Activated CD8-positive, alpha-beta memory T cell treated with anti-CD3 and anti-CD28 coated beads for 1 hour (primary cell): ENCODE data around the gene HOXD8.

ENCODE experiments used
- DNase-seq, 2 donors: peaks; one replicate each; pipeline ENCODE4 v3.0.0-alpha.2; 2020; ENCODE audit warnings: low read depth in 1 of 2; ENCODE audit errors: extremely low read depth in 1 of 2

The HOXD8 gene

DNA sequence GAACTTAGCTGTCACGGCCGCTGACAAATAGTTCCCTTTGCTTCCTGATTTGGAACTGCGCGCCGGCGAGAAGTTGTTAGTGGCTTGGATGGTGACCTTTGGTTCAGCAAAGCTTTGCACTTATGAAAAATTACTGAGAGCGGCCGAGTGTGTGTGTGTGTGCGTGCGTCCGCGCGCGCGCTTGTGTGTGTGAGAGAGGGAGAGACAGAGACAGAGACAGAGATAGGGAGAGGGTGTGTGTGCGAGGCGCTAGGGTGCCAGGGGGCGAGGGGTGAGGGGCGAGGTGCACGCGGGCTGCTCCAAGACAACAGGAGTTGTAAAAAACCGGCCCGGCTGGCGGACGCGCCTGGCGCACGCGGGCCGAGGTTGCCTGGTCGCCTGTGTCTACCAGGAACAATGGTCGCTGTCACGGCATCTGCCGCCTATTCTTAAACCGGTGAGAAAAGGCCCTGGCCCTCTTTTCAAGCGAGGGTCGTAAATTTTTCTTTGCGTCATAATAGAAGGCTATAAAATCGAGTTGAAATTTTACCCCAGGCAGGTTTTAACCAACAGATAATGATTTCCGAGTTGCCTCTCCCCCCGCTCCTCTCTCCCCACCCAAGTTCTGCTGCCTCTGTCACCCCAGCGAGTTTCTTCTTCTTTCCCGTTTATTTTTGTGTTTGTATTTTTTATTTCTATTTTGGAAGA lies 28.1 kb downstream of the HOXD8 start:
- DNase-seq = no peak

DNA sequence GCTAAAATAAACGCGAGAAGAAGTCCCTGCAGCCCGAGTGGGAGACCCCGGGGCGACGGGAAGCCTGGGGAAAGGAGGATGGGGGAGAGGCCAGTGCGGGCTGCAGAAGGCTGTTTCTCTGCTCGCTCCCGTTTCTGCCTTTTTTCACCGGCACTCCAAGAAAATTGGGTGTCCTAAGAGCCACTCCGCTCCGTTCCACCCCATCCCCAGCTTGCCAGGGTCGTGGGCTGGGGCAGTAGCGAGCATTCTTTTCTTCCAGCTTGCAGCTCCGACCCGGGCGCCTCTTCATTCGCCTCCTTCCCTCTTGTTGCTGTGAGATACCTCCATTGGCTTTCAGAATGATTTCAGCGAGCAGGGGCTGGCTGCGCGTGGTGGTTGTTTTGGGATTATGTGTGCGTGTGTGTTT lies 28.7 kb downstream of the HOXD8 start:
- no peak for DNase-seq

DNA sequence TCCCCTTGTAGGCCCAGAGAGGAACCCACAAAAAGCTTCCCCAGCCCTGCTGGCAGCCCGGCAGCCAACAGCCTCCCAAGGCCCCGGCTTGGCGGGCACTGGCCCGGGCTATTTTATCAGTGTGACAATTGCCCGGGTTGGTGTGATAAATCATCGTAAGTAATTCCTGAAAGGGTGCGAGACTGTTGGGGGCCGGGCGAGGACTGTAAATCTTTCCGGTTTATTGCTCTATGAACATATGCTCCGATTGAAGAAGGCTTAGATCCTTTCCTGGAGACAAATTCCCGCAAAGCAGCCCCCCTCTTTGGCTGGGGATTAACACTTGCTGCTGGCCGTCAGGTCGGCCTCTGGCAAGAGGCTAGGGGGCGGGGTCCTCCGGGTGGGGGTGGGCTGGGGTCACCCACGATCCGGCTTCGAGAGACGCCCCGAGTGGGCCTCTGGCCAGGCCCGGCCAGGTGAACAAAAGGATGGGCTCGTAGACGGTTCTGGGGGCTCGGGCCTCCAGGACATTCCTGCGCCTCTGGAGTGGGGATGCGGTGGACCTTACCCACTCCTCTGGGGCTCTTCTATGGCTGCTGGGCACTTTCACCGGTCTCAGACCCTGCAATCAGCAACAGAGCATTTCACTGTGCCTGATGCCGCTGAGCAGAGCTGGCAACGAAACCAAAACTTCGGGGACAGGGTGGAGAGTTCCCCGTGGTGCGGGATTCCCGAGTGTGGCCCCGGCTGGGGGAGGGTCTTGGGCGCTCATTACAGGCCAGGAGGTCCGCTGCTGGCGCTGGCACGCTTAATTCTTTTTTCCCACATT lies 29.6 kb downstream of the HOXD8 start:
- DNase-seq = no peak

DNA sequence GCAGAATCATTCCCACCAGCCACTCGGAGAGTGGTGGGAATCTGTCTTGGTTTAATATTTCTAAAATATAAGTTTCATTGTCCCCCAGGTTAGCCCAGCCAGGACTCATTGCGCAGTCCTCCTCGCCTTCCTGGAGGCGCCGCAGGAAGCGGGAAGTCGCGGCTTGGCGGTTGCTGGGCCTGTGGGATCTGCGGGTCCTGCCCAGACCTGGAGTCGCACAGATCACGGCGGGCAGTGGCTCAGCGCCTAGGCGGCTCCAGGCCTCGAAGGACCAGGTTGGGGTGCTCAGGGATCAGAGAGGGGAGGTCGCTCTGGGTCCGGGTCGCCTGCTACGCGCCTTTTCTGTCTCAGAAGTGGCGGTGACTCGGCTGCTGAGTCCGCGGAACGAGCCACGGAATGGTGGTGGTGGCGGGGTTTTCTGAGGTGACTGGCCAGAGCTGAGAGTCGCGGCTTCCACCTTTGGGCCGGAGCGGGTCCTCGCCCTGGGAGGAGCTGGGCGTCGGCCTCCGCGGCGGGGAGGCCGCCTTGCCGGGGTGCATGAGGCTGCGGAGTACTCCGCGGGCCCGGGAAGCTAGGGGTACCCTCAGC lies 30.3 kb downstream of the HOXD8 start:
- no peak for DNase-seq

DNA sequence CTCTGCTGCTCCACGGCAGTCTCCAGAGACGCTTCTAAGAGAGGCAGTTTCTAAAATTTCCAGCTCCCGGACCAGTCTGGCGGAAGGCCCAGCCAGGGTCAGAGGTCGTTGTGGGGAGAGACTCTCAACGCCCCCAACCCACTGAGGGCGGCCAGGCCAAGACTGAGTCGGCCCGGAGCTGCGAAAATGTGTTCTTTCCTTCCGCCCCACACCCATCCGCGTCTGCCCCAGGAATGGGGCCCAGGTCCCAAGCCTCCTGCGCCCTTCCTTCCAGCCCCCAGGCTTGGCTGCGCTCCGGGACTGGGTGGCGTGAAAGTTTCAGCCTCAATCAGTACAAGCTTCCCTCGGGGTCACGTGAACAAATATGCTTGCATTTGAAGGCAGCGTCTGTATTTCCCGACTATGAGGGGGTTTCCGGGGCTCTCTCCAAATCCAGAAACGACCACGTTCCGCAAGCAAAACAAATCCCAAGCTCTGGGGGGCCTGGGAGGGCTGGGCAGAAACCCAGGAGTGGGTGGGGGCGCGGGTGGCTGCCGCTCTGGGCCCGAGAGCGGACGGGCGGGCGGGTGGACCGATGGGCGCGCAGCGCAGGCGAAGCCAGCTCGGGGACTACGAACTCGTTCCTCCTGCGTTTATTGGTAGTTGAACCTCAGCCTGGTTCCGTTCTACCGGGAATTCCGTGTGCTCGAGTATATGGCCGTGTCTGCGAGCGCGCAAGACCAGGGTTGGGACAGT lies 30.9 kb downstream of the HOXD8 start:
- DNase-seq = no peak

DNA sequence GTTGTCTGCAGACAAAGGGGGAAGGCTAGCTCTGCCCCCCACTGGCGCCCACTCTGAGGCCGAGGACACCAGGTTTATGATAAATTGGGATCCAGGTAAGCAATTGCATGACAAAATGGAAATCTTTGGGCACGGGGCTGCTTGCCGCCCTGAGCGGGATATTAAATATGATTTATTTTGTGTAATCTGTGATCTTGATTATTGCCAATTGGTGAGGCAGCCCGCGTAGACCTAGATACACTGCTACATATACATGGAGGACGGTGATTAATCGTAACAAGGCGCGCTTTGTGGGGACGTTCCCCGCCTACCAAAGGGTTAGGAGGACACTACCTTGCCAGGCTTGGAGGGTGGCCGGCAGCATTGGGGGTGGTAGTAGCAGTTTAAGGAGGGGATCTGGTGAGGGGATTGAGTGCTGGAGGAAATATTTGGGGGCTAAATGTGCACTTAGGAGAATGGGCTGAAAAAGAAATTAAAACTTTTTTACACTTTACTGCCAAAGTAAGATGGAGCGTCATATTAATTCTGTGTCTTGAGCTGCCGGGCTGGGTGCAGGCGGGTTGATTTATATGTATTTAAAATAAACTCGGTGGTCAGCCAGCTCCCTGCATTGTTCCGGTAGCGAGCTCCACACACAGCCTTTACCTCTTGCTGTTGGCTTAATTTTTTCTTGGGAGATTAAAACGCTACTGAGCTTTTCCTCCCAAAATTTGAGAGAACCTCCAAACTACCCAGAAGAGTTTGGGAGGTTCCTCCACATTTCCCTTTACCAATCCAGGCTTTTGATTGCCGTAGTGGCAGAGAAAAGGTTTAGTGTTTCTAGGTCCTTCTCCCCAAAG lies 31.7 kb downstream of the HOXD8 start:
- DNase-seq = no peak

DNA sequence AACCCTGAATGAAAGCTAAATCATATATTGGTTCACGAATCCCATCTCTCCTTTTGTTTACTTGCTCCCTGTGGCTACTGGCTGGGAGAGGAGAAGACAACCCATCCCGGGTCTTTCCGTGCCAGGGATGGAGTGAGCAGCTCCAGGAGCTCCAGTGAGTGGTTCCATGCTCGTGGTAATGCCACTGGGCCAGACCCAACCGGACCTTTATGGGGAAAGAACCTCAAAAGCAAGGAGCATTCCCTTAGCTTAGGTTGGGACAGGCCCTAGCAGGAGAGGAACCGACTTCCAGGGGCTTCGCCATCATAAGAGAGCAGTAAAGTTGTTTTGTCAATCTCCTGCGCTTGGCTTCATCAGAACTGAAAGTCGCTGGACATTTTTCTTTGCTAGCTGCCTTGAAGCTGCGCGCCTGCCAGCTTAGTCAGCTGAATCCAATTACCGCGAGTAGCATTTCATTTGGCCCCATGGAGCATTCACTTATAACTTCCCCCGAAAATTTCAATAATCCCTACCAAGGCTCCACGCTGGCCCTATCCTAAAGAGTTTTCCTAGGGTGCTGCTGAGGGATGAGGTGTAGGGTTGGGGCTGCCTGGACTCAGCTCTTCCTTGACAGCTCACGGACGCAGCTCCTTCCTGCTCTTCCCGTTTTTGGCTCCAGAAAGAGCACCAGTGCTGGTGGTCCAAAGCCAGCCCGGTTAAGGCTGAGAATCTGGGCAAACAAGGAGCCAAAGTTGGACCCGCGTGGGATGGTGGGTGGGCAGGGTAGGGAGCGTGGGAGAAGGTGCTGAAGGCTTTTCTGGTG lies 32.5 kb downstream of the HOXD8 start:
- no peak for DNase-seq

DNA sequence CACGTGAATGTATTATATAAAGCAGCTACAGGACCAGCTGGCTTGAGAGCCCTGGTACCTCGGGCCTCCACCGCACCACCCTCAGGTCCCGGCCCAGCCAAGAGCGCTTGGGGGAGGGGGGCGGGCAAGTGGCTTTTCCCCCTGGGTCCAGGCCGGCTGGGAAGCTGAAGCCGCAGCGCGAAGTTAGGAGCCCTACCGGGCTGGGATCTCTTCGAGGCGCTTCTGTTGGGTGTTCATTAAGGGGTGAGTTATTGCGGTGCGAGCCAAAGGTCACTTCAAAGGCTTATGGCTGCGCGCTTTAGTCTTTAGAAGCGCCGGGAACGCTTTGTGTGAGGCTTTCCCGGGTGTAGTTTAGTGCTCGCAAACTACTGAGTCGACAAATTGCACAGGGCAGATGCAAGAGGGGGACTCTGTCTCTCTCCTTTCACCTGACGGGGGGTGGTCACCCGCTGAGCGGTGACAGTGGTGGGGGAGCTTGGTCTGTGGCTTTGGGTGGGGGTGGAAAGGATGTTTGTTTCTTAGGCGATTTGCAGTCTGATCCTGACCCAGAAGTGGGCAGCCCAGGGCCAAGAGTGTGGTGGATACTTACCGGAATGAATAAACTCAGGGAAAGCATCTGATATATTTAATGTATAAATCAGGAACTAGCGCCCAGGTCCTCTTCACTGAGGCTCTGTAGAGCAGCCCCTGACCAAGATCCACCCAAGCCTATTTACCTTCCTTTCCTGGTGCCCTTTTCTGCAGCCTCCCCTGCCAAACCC lies 33.6 kb downstream of the HOXD8 start:
- no peak for DNase-seq

DNA sequence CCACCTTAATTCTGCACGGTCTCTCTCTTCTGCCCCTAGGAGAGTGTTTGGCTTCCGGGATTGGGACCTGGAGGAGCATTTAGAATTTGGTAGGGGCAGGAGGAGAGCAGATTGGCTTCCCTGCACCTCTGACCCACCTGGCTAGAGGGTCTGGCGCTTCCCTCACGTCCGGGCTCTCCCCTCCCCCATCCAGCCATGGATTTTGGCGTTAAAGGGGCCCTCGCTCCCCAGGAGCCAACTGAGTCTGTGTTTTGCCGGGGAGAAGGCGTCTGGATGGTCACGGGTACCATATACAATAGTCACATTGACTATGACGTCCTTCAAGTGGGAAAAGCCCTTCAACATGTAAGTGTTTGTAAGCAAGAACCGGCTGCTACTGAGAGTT lies 34.2 kb downstream of the HOXD8 start:
- DNase-seq = no peak

DNA sequence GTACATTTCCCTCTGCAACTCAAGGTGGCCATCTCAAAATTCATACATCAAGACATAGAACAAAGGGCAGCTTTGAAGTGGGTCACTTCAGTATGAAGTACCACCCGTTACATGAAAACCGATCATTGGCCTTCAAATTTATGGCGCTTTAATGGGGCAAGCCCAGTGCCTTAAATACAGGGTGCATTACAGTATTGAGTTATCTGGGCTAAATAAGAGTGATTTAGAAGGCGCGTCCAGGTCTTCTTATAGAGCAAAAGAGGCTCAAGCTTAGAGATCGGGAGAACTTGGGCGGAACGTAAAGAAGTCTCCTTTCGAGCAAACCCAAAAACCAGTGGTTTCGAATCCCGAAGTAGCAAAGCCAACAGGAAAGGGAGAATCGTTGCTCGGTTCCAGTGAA lies 34.7 kb downstream of the HOXD8 start:
- no peak for DNase-seq

DNA sequence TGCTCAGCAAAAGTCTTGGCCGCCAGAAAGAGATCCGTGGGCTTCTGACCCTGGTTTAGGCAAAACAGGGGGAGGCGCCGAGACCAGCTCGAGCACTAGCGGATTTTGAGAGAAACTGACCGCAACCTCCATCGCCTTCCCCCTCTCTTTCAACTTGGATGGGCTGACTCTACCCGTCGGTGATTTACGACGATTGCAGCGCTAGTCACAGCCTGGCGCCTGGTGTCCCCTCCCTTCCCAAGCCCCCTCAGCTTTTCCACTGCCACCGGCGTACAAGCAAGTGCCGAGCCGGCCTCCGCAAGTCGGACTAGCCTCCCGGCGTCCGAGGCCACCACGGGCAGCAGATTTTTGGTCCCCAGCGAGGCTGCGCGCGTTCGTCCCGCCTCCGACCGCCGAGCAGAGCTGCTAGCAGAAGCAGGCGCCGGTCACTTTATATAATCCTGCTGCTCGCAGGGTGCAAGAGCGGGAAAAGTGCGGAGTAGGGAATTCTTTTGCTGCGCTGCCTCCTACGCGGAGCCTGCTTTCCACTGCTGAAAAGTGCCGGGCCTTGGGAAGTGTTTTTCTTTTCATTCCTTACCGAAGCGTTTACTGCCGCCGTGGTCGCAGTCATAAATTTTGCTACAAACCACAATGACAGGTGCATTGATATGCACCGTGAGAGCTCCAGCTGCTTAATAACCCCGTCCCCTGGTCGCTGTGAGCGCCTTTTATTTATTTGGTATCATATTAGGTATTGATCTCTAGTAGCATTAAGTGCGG lies 35.3 kb downstream of the HOXD8 start:
- DNase-seq = no peak

DNA sequence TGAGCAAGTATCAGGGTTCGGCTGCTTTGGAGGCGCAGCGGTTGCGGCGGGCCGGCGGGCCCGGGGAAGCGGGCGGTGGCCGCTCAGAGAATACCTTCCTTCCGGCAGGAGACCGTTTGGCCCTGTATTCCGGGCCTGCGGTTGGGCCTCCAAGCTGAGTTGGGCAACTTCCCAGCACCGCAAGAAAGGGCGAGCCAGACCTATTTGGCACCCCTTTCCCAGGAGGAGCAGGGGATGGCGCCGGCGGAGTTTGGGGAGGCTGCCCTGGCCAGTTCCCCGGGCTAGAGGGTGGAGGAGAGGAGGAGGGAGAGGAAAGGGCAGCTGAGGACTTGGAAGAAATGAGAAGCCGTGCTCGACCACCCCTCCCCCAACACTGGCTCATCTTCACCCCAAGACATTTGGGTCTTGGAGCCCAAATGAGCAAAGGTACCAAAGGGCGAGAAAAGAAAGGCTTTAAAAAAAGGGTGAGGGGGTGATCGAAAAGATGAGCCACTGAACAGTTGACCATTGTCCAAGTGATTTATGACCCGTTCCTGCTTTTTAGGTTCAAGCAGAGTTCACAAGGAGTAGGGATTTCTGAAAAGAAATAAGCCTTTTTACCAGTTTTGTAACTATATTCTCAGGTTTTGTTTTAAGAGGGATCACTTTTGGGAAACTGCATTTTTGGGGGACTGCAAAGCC lies 36.0 kb downstream of the HOXD8 start:
- DNase-seq = no peak

DNA sequence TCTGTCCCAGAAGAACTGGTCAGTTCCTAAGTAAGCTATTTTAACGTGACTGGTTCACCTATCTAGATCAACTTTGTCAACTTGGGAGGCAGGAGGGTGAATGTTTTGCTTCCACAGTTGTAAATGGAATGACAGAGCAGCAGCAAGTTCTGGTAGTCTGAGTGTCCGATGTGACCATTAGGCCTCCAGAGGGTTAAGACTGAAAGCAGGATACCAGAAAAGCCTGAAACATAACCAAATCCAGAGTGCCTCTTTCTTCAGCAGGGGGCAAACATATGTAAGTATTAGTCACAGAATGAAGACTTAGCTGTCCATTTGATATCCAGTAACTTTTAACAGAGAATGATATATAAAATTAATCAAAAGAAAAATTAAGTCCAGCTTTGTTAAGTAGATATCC lies 36.8 kb downstream of the HOXD8 start:
- DNase-seq = no peak

DNA sequence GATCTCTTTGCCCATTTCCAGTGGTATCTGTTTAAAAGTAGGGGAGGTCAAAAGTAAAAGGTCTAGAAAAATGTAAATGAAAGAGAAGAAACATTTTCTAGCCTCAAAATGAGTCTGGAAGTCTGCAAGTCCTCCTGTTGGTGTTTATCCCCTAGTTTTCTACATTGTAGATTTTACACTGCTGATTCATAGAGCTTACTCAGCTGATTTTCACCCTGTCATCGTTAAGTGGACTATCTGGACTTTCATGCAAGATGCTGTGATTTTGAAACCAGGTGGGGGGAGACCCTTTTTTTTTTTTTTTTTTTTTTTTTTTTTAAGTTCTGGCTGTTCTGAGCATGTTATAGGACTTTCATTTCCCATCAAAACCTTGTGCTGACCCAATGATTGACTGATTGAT lies 37.9 kb downstream of the HOXD8 start:
- no peak for DNase-seq

DNA sequence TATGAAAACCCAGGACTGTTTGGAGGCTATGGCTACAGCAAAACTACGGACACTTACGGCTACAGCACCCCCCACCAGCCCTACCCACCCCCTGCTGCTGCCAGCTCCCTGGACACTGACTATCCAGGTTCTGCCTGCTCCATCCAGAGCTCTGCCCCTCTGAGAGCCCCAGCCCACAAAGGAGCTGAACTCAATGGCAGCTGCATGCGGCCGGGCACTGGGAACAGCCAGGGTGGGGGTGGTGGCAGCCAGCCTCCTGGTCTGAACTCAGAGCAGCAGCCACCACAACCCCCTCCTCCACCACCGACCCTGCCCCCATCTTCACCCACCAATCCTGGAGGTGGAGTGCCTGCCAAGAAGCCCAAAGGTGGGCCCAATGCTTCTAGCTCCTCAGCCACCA lies 39.7 kb downstream of the HOXD8 start:
- DNase-seq = no peak

DNA sequence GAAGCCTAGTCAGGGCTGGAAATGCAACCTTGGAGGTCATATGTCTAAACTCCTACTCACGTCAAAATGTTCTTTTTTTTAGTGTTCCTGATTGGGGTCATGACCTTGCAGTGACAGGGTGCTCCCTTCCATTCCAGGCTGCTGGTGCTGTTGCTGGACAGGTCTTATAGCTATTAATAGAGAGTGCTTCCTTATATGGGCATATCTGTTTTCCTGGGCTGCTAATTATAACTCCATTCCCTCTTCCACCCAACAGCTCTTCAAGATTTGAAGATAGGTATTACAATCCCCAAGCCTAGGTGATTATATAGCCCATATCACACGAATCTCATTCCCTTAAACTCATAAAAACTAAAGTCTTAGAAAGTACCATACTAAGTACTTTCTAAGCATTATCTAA lies 40.2 kb downstream of the HOXD8 start:
- DNase-seq = no peak

DNA sequence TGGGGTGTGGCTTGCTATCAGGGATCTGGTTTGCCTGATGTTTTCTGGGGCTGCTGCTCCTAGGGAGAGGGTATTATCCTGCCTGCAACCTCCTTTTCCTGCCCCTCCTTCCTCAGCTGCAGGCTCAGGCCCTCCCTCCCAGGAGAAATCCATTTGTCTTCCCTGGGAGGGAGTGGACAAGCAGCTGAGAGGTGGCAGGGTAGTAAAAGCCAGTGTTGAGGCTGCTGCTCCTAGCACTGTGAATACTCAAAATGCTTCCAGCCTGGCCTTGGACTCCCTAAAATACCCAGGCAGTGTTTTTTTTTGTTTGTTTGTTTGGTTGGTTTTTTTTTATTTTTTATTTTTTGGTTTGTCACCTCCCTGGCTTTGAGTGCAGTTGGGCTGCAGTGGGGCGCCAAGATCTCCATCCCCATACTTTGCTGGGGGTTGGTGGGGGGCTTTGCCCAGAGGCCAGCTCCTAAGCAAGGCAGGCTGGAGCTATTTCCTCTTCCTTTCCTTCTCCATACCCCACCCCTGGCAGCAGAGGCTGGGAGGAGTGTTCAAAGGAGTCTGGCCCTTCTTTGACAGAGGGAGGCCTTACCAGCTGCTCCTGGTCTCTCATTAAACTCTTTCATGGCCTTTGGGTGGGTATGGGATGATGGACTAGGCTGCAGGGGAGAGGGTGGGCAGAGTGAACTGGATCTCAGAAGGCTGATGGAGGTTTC lies 41.2 kb downstream of the HOXD8 start:
- DNase-seq = no peak
